HUES64 (cell line): ENCODE data around the gene ZBTB4.

ENCODE experiments used
- H3K27ac ChIP-seq: 2 replicates; pipeline ENCODE4 v1.7.0; 2013; ENCODE audit warnings: low read depth, low read length, inconsistent platforms
- H3K27me3 ChIP-seq: 2 replicates; pipeline ENCODE4 v1.6.1; 2013; ENCODE audit warnings: mild to moderate bottlenecking, low read length; ENCODE audit not compliant: insufficient read depth
- H3K36me3 ChIP-seq: 2 replicates; pipeline ENCODE4 v1.6.1; 2013; ENCODE audit warnings: mild to moderate bottlenecking, low read length; ENCODE audit not compliant: insufficient read depth
- H3K4me1 ChIP-seq: 2 replicates; pipeline ENCODE4 v1.6.1; 2013; ENCODE audit warnings: mild to moderate bottlenecking, low read length, moderate library complexity; ENCODE audit not compliant: insufficient read depth
- H3K4me3 ChIP-seq: 2 replicates; pipeline ENCODE4 v1.5.1; 2013; ENCODE audit warnings: mild to moderate bottlenecking, low read length, moderate library complexity
- H3K9ac ChIP-seq: 2 replicates; pipeline ENCODE4 v1.6.1; 2013; ENCODE audit warnings: mild to moderate bottlenecking, low read depth, low read length
- H3K9me3 ChIP-seq: 2 replicates; pipeline ENCODE4 v1.6.1; 2013; ENCODE audit warnings: low read depth, low read length; ENCODE audit not compliant: insufficient read depth
- WGBS: fragments of 150-250, 120-280 bp; methylation state at CpG from one replicate; pipeline ENCODE4 v1.1.7; 2013; ENCODE audit warnings: missing lambda C conversion rate; 5-methylcytosine and 5-hydroxymethylcytosine counted together

Gene ZBTB4

GRCh38 chr17:7426896-7427489 is 52.4 kb downstream of the ZBTB4 start:
- no peaks in the 10 kb centered on the region for H3K27me3 ChIP-seq
- H3K36me3 ChIP-seq, result no peaks in the 10 kb centered on the region
- no peaks in the 10 kb centered on the region for H3K4me1 ChIP-seq
- no peak overlapping the region for H3K4me3 ChIP-seq
- H3K9ac ChIP-seq, result no peak overlapping the region
- H3K9me3 ChIP-seq, result no peaks in the 10 kb centered on the region
- H3K27ac ChIP-seq, result no peak overlapping the region
- WGBS, result 95% methylated on average over 29 of the region's 29 CpGs

GRCh38 chr17:7426203-7426863 is 53.1 kb downstream of the ZBTB4 start:
- Histone ChIP-seq H3K27me3 (no peaks in the 10 kb centered on the region), H3K9ac (no peak overlapping the region), H3K27ac (no peak overlapping the region), H3K4me3 (no peak overlapping the region), H3K4me1 (no peaks in the 10 kb centered on the region), H3K9me3 (no peaks in the 10 kb centered on the region), H3K36me3 (no peaks in the 10 kb centered on the region)
- WGBS, result 96% methylated on average over 33 of the region's 33 CpGs

GRCh38 chr17:7425756-7426155 is 53.7 kb downstream of the ZBTB4 start:
- Histone ChIP-seq H3K4me1 (no peaks in the 10 kb centered on the region), H3K9me3 (no peaks in the 10 kb centered on the region), H3K27ac (no peak overlapping the region), H3K4me3 (no peak overlapping the region), H3K36me3 (no peaks in the 10 kb centered on the region), H3K27me3 (no peaks in the 10 kb centered on the region), H3K9ac (no peak overlapping the region)
- WGBS, result 87% methylated on average over 8 of the region's 8 CpGs

DNA sequence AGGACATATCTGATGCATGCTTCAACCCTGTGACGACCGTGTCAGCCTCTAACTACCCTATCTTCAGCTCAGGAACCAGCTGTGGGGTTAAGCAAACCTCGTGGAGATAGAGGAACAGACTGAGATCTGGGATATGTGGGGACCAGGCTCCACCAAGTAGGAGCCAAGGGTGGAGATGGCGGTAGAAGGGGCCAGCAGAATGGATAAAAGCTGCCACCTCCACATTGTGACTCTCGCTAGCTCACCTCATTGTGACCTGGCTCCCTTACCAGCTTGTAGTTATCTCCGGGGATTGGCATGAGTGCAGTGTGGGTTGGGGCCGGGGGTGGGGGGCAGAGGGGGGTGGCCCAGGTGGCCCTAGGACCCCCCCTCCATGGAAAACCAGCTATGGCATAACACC is 54.1 kb downstream of the ZBTB4 start, which contains the start of gene SPEM2:
SPEM2 (plus strand) TSS at position 301 of the 400 bp plus-strand sequence; CDS start at position 374, 73 bp downstream.
- H3K9ac ChIP-seq, result no peak within 1 kb of the TSS
- H3K27ac ChIP-seq, result no peak within 1 kb of the TSS
- no peaks in the 10 kb centered on the region for H3K36me3 ChIP-seq
- no peaks in the 10 kb centered on the region for H3K9me3 ChIP-seq
- no peak within 1 kb of the TSS for H3K4me3 ChIP-seq
- WGBS, result 92% methylated on average over 7 of the region's 7 CpGs
- H3K27me3 ChIP-seq, result no peaks in the 10 kb centered on the region
- no peaks in the 10 kb centered on the region for H3K4me1 ChIP-seq

DNA sequence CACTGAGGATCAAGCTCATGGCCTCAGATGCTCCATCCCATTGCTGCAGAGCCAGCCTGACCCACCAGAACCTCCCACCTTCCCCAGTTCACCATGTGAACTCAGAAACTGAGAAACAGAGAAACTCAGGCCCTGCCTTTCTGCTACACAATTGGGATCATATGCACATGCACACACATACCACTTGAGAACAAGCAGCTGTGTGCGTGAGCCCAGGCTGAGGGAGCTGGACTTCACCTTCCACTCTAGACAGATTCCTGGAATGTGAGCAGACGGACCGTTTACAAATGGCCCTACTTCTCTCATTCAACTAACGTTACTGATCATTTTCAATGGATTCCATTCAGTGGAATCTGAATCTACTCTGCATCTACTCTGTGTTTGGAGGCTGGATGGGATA is 55.8 kb downstream of the ZBTB4 start:
- no peaks in the 10 kb centered on the region for H3K9me3 ChIP-seq
- no peak overlapping the region for H3K27ac ChIP-seq
- no peak overlapping the region for H3K4me3 ChIP-seq
- H3K4me1 ChIP-seq, result no peaks in the 10 kb centered on the region; the same call in 1 of the 2 replicates
- WGBS, result 95% methylated on average over 4 of the region's 4 CpGs
- H3K9ac ChIP-seq, result no peak overlapping the region
- no peaks in the 10 kb centered on the region for H3K36me3 ChIP-seq
- H3K27me3 ChIP-seq, result no peaks in the 10 kb centered on the region

- Histone ChIP-seq H3K27me3 (no peaks in the 10 kb centered on the region), H3K4me3 (no peak overlapping the region), H3K9ac (no peak overlapping the region), H3K27ac (no peak overlapping the region), H3K4me1 (no peaks in the 10 kb centered on the region; the same call in 1 of the 2 replicates), H3K36me3 (peaks cover 8% of the 10 kb centered on the region), H3K9me3 (no peaks in the 10 kb centered on the region)
- WGBS, result 93% methylated on average over 16 of the region's 16 CpGs
These were observed 58.2 kb downstream of the ZBTB4 start for GRCh38 chr17:7421186-7421585.

DNA sequence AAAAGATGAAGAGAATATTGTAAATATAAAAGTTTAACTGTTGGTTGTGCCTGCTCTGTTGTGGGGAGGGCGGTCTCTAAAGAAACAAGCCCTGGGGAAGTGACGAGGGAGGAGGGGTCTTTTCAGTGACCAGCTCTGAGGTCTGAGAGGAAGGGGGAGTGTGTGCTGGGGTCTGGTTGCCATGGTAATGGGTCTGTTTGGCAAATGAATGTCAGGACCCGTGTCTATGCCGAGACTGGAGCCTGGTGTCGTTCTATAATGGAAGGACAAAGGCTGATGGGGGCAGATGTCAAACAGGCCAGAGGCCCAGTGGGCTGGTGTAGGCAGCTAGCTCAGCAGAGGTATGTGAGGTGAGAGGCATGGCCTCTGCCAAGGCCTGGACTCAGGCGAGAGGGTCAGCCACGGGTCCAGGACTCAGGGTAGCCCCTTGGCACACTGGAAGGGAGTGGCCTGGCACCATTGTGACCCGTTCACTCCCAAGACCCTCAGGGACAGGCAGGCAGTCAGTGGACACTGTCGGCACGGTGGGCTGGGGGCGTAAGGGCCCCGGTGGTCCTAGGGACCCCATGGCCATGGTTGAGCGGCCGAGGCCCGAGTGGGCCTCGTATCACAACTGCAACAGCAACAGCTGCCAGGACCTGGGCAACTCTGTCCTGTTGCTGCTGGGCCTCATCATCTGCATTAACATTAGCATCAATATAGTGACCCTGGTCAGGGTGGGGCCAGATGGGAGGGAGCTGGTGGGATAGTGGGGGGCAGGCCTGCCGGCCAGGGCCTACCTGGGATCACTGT is 59.4 kb downstream of the ZBTB4 start, which contains the start of gene SPEM1:
SPEM1 (plus strand) TSS at position 506 of the 792 bp plus-strand sequence; CDS start at position 567, 61 bp downstream.
- 85% methylated on average over 17 of the region's 17 CpGs for WGBS
- H3K36me3 ChIP-seq, result peaks cover 17% of the 10 kb centered on the region
- no peaks in the 10 kb centered on the region for H3K27me3 ChIP-seq
- H3K4me1 ChIP-seq, result no peaks in the 10 kb centered on the region; the same call in 1 of the 2 replicates
- no peak within 1 kb of the TSS for H3K4me3 ChIP-seq
- no peak within 1 kb of the TSS for H3K27ac ChIP-seq
- H3K9me3 ChIP-seq, result no peaks in the 10 kb centered on the region
- H3K9ac ChIP-seq, result no peak within 1 kb of the TSS

DNA sequence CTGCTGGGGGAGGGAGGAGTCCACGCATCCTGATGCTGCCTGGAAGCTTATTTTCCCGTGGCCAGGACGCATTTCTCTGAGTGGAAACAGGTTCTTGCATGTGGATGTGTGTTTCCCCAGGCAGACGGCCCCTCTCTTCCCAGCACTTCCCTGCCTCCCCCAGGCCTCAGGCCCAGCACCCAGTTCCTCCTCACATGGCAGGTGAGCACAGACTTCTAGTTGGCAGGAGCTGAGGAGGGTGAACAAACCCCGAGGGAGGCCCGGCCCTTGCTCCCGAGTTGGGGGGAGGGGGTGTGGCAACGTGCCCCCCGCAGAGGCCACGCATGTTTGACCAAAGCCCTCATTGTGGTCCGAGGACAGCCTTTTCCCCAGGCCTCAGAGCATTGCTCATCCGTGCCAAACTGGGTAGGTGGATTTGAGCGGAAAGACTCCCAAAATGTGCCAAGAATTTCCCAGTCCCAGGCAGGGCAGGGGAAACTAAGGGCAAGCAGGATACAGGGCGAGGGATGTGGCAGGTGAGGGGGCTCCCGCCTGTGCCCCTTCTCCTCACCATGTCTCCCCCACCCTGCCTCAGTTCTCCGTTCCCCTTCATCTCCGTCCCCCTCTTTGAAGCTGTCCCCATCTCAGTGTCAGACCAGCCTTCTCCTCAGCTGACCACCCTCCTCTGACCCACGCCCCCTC is 60.8 kb downstream of the ZBTB4 start:
- Histone ChIP-seq H3K36me3 (peaks cover 22% of the 10 kb centered on the region), H3K27ac (no peak overlapping the region; the same call in 1 of the 2 replicates), H3K9ac (no peak overlapping the region), H3K9me3 (no peaks in the 10 kb centered on the region), H3K27me3 (no peaks in the 10 kb centered on the region), H3K4me3 (no peak overlapping the region), H3K4me1 (no peaks in the 10 kb centered on the region; the same call in 1 of the 2 replicates)
- 72% methylated on average over 18 of the region's 18 CpGs for WGBS

DNA sequence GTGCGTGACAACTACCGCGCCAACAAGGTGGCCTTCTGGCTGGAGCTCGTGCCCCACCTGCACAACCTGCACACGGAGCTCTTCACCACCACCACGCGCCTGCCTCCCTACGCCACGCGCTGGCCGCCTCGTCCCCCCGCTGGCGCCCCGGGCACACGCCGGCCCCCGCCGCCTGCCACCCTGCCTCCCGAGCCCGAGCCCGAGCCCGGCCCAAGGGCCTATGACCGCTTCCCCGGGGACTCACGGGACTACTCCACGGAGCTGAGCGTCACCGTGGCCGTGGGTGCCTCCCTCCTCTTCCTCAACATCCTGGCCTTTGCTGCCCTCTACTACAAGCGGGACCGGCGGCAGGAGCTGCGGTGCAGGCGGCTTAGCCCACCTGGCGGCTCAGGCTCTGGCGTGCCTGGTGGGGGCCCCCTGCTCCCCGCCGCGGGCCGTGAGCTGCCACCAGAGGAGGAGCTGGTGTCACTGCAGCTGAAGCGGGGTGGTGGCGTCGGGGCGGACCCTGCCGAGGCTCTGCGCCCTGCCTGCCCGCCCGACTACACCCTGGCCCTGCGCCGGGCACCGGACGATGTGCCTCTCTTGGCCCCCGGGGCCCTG is 62.3 kb downstream of the ZBTB4 start:
- WGBS, result 93% methylated on average over 54 of the region's 54 CpGs
- Histone ChIP-seq H3K4me1 (peaks cover 5% of the 10 kb centered on the region; the same call in 1 of the 2 replicates), H3K4me3 (no peak overlapping the region), H3K9me3 (no peaks in the 10 kb centered on the region), H3K9ac (no peak overlapping the region), H3K36me3 (peaks cover 22% of the 10 kb centered on the region), H3K27ac (no peak overlapping the region), H3K27me3 (no peaks in the 10 kb centered on the region)

GRCh38 chr17:7416323-7416722 is 63.1 kb downstream of the ZBTB4 start:
- 89% methylated on average over 5 of the region's 6 CpGs for WGBS
- no peaks in the 10 kb centered on the region for H3K27me3 ChIP-seq
- H3K36me3 ChIP-seq, result peaks cover 22% of the 10 kb centered on the region
- H3K27ac ChIP-seq, result no peak overlapping the region
- no peak overlapping the region for H3K9ac ChIP-seq
- H3K4me1 ChIP-seq, result peaks cover 6% of the 10 kb centered on the region; the same call in 1 of the 2 replicates
- no peak overlapping the region for H3K4me3 ChIP-seq
- no peaks in the 10 kb centered on the region for H3K9me3 ChIP-seq
